GM19438 (cell line): ENCODE measurements around the gene MESD.

Experiments used
- ATAC-seq: cut with Tn5 transposase; IDR thresholded peaks from one replicate; pipeline ENCODE4 v1.9.1; 2021; ENCODE audit warnings: low read depth; ENCODE audit not compliant: unreplicated experiment

The MESD gene

GRCh38 chr15:80915472-80915871 is 74.1 kb downstream of the MESD start:
- no peak for ATAC-seq

- ATAC-seq, result no peak
These were observed 76.1 kb downstream of the MESD start for GRCh38 chr15:80913541-80913940.

- no peak for ATAC-seq
These were observed 76.9 kb downstream of the MESD start for GRCh38 chr15:80912673-80913072.

GRCh38 chr15:80911821-80912220 is 77.8 kb downstream of the MESD start:
- ATAC-seq, result no peak

GRCh38 chr15:80906159-80906766 is 83.4 kb downstream of the MESD start:
- no peak for ATAC-seq

- no peak for ATAC-seq
These were observed 84.6 kb downstream of the MESD start for GRCh38 chr15:80904998-80905397.

- no peak for ATAC-seq
These were observed 87.3 kb downstream of the MESD start for GRCh38 chr15:80902298-80902801.

- no peak for ATAC-seq
These were observed 91.6 kb downstream of the MESD start for GRCh38 chr15:80898040-80898439.
